ENCODE measurements around the gene EPHA4. TPM values are rescaled to one million over a fixed set of nuclear protein-coding genes. Genes with fewer than 3 reads are reported as not detected.

Gene EPHA4
- total RNA-seq, 2 donors from 2014 or later: 20.8 to 39.2 TPM

GRCh38 chr2:221552291-221552690 is 19.8 kb downstream of the EPHA4 start:
- DNase-seq (ENCODE audit: low spot score): no peak
- intact Hi-C loops (cut with DNase I): no loop called here

GRCh38 chr2:221551864-221552263 is 20.2 kb downstream of the EPHA4 start:
- no peak for DNase-seq (ENCODE audit: low spot score)
- intact Hi-C loops (cut with DNase I): no loop called here

GRCh38 chr2:221549143-221549542 is 23.0 kb downstream of the EPHA4 start:
- no peak for DNase-seq (ENCODE audit: low spot score)
- intact Hi-C loops (cut with DNase I): no loop called here

GRCh38 chr2:221546505-221547225 is 25.4 kb downstream of the EPHA4 start:
- DNase-seq (ENCODE audit: low spot score): no peak
- intact Hi-C loops (cut with DNase I): no loop called here

GRCh38 chr2:221541131-221541735 is 30.9 kb downstream of the EPHA4 start:
- no peak for DNase-seq (ENCODE audit: low spot score)
- intact Hi-C loops (cut with DNase I): no loop called here

- no peak for DNase-seq (ENCODE audit: low spot score)
- intact Hi-C loops (cut with DNase I): loop anchor here in 1 of 2 donors (5.0 kb wide), 1 partner anchor 967 kb away; no protein-coding TSS in a partner anchor
Measured at GRCh38 chr2:221539246-221539645, 32.9 kb downstream of the EPHA4 start.

- no peak for DNase-seq (ENCODE audit: low spot score)
- intact Hi-C loops (cut with DNase I): loop anchor here in 1 of 2 donors (5.0 kb wide), 1 partner anchor 964 kb away; no protein-coding TSS in a partner anchor
Measured at GRCh38 chr2:221535824-221536223, 36.3 kb downstream of the EPHA4 start.

- no peak for DNase-seq (ENCODE audit: low spot score)
- intact Hi-C loops (cut with DNase I): no loop called here
Measured at GRCh38 chr2:221533299-221533698, 38.8 kb downstream of the EPHA4 start.

- intact Hi-C loops (cut with DNase I): no loop called here
- DNase-seq (ENCODE audit: low spot score): no peak
Measured at GRCh38 chr2:221532641-221533040, 39.5 kb downstream of the EPHA4 start.

GRCh38 chr2:221530653-221531037 is 41.5 kb downstream of the EPHA4 start:
- DNase-seq (ENCODE audit: low spot score): no peak
- intact Hi-C loops (cut with DNase I): no loop called here

- DNase-seq (ENCODE audit: low spot score): no peak
- intact Hi-C loops (cut with DNase I): no loop called here
Measured at GRCh38 chr2:221529943-221530652, 42.0 kb downstream of the EPHA4 start.

- intact Hi-C loops (cut with DNase I): no loop called here
- DNase-seq (ENCODE audit: low spot score): no peak
Measured at GRCh38 chr2:221529177-221529942, 42.7 kb downstream of the EPHA4 start.

GRCh38 chr2:221527776-221528309 is 44.3 kb downstream of the EPHA4 start:
- intact Hi-C loops (cut with DNase I): no loop called here
- DNase-seq (ENCODE audit: low spot score): no peak

- intact Hi-C loops (cut with DNase I): no loop called here
- no peak for DNase-seq (ENCODE audit: low spot score)
Measured at GRCh38 chr2:221524158-221524557, 47.9 kb downstream of the EPHA4 start.

GRCh38 chr2:221521233-221521845 is 50.8 kb downstream of the EPHA4 start:
- DNase-seq (ENCODE audit: low spot score): no peak
- intact Hi-C loops (cut with DNase I): no loop called here

GRCh38 chr2:221518935-221519625 is 53.0 kb downstream of the EPHA4 start:
- intact Hi-C loops (cut with DNase I): no loop called here
- DNase-seq (ENCODE audit: low spot score): no peak

- intact Hi-C loops (cut with DNase I): no loop called here
Measured at GRCh38 chr2:221518201-221518934, 53.7 kb downstream of the EPHA4 start.

GRCh38 chr2:221517696-221518151 is 54.4 kb downstream of the EPHA4 start:
- peak; percentile 81 for DNase-seq (ENCODE audit: low spot score)
- intact Hi-C loops (cut with DNase I): no loop called here

More at GRCh38 chr2:221518201-221518934, 53.7 kb downstream of the EPHA4 start:
- no peak for DNase-seq (ENCODE audit: low spot score)

Measured in posterior vena cava (tissue), 2 donors.